GM03348 (cell line): ENCODE data around the gene GOLPH3.
"Not testable (repeated sequence)": the region's sequence is repeated elsewhere in the genome, so short reads cannot be mapped to it uniquely, and the experiment has no call there.

Source experiments
- DNase-seq: peaks from one replicate; pipeline ENCODE4 v3.0.0; 2012; ENCODE audit warnings: low spot score

Gene GOLPH3

GRCh38 chr5:32174011-32174870, at the start of gene GOLPH3:
GOLPH3 (minus strand) TSS chr5:32174319; CDS start chr5:32174034, 285 bp downstream.
- DNase-seq, result peak; percentile 95

DNA sequence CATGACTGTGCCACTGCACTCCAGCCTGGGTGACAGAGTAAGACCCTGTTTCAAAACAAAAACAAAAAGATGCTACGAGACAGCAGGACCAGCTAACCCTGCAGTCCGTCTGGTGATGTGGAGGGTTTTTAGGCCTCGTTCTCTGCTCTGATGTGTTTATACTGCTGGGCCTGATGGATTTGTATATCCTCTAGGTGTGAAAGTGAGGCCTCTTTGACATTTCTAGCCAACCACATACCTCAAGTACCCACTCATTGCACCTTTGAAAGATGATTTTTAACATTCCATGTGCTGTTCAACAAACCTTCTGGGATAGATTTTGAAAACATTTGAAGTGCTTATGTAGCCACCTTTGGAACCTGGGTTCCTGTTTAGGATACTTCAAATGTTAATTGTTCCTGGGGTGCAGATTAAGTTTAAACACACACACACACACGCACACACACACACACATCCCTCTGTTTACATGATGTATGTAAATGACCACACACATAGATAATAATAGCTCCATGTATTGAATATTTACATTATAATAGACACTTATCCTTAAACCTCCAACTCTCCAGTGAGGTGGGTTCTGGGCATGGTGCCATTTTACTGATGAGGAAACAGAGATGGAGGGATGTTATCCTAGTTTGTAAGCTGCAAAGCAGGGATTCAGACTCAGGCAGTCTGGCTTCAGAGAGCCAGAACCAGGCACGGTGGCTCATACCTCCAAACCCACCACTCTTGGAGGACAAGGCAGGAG, 48.8 kb upstream of the GOLPH3 start:
- no peak for DNase-seq

DNA sequence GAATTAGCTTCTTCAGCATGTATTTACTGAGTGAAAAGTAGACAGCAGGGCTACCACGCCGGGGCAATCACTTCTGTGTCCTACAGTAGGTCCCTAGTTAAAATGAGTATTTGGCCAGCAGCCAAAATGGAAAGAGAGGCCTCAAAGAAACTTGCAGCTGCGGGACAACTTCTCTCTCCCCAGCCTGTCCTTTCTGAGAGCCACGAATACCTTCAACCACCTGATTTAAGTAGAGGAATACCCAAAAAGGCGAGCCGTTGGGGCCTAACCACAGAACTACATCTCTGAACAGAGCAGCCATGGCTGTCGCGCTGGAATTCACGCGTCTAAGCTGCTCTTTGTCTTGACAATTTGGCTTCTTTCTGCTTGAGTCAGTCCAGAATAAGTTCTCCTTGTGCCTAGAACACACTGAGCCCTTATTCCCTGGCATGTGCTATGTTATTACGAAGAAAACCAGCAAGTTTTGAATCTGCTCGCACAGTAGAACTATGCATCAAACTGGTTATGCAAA, 43.8 kb upstream of the GOLPH3 start:
- DNase-seq, result no peak

- not testable (repeated sequence) for DNase-seq
Observed at GRCh38 chr5:32214344-32214743, 40.2 kb upstream of the GOLPH3 start.

- DNase-seq, result no peak
Observed at GRCh38 chr5:32210151-32210550, 36.0 kb upstream of the GOLPH3 start.

DNA sequence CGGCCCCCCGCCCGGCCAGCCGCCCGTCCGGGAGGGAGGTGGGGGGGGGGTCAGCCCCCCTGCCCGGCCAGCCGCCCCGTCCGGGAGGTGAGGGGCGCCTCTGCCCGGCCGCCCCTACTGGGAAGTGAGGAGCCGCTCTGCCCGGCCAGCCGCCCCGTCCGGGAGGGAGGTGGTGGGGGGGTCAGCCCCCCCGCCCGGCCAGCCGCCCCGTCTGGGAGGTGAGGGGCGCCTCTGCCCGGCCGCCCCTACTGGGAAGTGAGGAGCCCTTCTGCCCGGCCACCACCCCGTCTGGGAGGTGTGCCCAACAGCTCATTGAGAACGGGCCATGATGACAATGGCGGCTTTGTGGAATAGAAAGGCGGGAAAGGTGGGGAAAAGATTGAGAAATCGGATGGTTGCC, 34.7 kb upstream of the GOLPH3 start:
- DNase-seq, result not testable (repeated sequence)

DNA sequence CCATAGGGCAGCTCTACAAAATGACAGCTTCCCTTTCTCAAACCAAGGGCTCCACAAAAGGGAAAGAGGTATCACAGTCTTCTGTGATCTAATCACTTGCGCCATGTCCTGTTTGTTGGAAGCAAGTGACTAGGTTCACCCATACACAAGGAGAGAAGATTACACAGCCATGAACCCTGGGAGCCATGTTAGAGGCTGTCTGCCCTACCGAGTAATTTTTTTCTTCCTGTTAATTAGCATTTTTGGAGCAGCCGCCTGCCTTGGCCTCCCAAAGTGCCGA, 33.2 kb upstream of the GOLPH3 start:
- DNase-seq, result no peak

GRCh38 chr5:32206509-32207354, 32.6 kb upstream of the GOLPH3 start:
- no peak for DNase-seq

DNA sequence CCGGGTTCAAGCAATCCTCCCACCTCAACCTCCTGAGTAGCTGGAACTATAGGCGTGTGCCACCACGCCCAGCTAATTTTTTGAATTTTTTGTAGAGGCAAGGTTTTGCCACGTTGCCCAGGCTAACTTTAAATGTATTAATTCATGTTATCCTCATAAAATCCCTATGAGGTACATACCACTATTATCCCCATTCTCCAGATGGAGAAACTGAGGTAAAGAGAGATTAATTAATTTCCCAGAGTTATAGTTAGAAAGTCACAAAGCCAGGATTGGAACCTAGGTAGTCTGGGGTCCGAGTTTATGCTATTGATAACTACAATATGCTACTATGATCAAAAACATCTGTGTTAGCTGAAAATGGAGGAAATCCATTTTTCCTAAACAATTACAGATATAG, 31.9 kb upstream of the GOLPH3 start:
- no peak for DNase-seq

GRCh38 chr5:32202394-32202793, 28.3 kb upstream of the GOLPH3 start:
- peak; percentile 78 for DNase-seq

DNA sequence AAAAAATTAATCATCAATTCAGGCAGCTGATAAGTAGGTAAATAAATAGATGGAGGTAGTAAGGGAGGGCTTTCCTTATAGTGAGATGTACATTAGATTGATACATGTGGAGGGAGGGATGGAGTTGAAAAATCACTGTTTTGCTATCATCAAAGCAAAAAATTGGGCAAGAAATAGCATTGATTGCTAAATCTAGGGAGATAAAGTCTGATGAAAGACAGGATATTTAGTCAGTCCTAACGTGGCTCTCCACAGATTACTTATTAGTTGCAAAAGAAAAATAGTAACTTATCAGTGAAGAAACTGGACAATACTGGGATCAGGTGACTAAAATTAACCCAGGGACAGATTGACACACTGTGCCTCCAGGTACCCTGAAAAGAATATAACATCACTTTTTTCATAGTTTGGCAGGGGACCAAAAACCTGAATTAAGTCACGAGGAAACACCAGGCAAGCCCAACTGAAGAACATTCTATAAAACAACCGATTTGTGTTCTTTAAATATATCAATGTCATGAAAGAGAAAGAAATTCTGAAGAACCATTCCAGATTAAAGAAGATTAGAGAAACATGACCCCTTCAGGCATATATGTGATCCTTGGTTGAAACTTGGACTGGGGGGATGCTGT, 27.1 kb upstream of the GOLPH3 start:
- peak; percentile 21 for DNase-seq

DNA sequence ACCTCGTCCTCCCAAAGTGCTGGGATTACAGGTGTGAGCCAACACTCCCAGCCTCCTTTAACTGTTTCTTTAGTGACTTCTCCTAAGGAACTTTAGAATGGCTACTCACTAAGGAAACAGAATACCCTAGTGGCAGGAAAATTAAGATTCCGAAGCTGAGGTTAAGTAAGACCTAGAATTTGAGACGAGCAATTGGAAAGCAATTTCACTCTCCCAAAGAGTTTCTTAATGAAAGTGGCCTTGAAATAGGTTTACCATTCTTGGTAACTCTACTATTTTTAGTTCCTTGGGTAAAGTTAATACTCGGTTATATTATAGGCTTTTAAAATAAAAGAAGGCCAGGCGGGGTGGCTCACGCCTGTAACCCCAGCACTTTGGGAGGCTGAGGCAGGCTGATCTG, 22.9 kb upstream of the GOLPH3 start:
- DNase-seq, result no peak

DNA sequence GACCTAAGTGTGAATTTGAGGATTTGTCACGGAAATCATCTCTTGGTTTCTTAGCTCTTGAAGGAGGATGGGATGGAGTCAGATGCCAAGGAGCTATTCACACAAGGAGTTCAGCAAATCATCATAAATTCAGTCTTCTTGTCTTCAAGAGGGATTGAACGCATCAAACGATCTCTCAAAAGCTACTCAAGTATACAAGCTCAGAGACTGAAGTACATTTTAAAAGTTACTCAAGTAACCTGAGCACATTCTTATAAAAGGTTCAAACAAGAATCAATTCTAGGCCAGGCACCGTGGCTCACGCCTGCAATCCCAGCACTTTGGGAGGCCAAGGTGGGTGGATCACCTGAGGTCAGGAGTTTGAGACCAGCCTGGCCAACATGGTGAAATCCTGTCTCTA, 21.1 kb upstream of the GOLPH3 start:
- DNase-seq, result no peak

- DNase-seq, result no peak
Observed at GRCh38 chr5:32193591-32193990, 19.5 kb upstream of the GOLPH3 start.

GRCh38 chr5:32190095-32190494, 16.0 kb upstream of the GOLPH3 start:
- DNase-seq, result peak; percentile 83

DNA sequence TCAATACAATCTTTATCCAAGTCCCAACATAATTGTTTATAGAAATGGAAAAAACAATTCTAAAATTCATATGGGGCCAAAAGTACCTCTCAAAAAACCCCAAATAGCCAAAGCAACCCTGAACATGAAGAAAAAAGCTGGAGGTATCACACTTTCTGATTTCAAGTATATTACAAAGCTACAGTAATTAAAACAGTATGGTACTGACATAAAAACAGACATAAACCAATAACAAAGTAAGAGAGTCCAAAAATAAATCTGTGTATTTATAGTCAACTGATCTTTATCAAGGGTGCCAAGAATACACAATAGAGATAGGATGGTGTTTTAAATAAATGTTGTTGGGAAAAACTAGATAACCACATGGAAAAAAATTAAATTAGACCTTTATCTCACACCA, 13.6 kb upstream of the GOLPH3 start:
- no peak for DNase-seq

GRCh38 chr5:32182463-32183063, 8.4 kb upstream of the GOLPH3 start:
- no peak for DNase-seq

DNA sequence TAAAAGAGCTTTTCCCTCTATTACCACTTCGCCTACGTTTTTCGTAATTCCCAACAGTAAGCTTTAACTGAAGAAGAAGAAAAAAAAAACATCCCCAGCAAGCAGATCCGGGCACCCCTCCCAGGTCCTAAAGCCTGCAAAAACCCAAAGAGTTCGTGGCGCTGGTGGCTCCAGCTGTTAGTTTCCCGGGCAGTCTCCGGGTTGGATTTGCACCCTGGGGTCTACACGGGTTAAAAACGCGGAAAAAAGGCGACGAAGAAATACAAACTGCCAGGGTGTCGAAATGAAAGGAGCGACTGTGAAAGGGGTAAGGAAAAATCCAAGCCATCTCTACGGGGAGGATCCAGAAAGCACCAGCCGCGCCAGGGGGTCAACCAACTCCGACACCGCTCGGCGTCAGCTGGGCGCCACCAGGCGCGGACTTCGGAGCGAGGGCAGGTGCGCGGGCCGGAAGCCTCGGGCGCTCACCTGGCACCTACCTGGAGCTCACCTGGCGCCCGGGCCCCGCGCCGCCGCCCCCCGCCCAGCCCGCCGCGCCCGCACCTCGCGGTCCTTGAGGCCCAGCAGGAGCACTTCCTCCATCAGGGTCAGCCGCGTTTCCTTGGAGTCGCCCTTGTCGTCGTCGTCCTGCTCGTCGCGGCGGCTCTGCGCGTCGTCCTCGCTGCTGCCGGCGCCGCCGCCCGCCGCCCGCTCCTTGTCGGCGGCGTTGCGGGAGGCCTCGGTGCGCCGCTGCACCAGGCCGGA, 680 bp downstream of the GOLPH3 start:
- DNase-seq, result peak; percentile 65

DNA sequence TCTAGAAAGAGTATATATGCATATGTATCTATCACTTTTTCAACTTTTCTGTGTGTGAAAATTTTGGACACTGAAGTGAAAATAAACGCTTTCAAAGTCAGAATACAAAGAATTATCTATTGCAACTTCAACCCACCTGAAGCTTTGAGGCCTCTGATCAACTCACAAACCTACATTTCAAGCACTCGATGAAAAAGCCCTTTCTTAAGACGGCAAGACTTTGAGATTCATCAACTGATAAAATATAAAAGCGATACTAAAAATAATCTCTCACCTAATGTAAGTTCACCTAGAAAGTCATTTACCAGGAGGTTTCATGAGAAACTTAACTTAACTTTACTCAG, 1.2 kb downstream of the GOLPH3 start:
- DNase-seq, result no peak

GRCh38 chr5:32172186-32172911, 1.8 kb downstream of the GOLPH3 start:
- DNase-seq, result not testable (repeated sequence)
